Urinary bladder (tissue), 4 donors: Measurements from ENCODE around the gene DTNA. TPM values are rescaled to one million over a fixed set of nuclear protein-coding genes. Genes with fewer than 3 reads are reported as not detected.
"Not testable (repeated sequence)": the region's sequence is repeated elsewhere in the genome, so short reads cannot be mapped to it uniquely, and the experiment has no call there.

Source experiments
- DNase-seq: peaks from one replicate; pipeline ENCODE4 v3.0.0-alpha.2; 2015; ENCODE audit errors: extremely low spot score
- H3K27ac ChIP-seq: one replicate; pipeline ENCODE4 v1.5.1; 2013; ENCODE audit warnings: low read depth, mild to moderate bottlenecking, moderate library complexity
- H3K36me3 ChIP-seq: one replicate; pipeline ENCODE4 v1.6.1; 2013; ENCODE audit warnings: mild to moderate bottlenecking, moderate library complexity; ENCODE audit not compliant: insufficient read depth
- H3K4me1 ChIP-seq: one replicate; pipeline ENCODE4 v1.6.1; 2013; ENCODE audit warnings: mild to moderate bottlenecking, moderate library complexity; ENCODE audit not compliant: insufficient read depth
- H3K4me3 ChIP-seq: one replicate; pipeline ENCODE4 v1.5.1; 2013; ENCODE audit warnings: low read depth, low read length
- WGBS: extraction: QIAGEN DNeasy Blood & Tissue Kit; methylation state at CpG from one replicate; pipeline ENCODE4 v1.1.7; 2013; 5-methylcytosine and 5-hydroxymethylcytosine counted together
- polyA plus RNA-seq: library from polyadenylated mRNA; stranded (reverse); fragments of 200-250 nt; gene quantifications from one replicate; pipeline ENCODE4 v1.2.3, GENCODE V29; 2013
- total RNA-seq: library from RNA; depleted of rRNA; stranded (reverse); fragments of >200 nt; gene quantifications from one replicate; pipeline ENCODE4 v1.2.3, GENCODE V29; 2014
- donor health status: healthy with polysubstance abuse.
- donor health status: healthy.

The DTNA gene
- total and polyA plus RNA-seq, 2 donors = 31.7 to 119 TPM

DNA sequence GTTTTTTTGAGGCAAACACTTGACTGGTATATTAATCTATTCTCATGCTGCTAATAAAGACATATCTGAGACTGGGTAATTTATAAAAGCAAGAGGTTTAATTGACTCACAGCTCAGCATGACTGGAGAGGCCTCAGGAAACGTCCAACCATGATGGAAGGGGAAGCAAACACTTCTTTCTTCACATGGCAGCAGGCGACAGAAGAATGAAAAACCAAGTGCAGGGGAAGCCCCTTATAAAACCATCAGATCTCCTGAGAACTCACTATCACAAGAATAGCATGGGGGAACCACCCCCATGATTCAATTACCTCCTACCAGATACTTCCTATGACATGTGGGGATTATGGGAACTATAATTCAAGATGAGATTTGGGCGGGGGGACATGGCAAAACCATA lies 194.9 kb downstream of the DTNA start:
- H3K36me3 ChIP-seq = no peaks in the 10 kb centered on the region
- no peak overlapping the region for H3K27ac ChIP-seq
- H3K4me1 ChIP-seq = no peaks in the 10 kb centered on the region
- no peak for DNase-seq
- WGBS = 72% methylated on average over 3 of the region's 3 CpGs
- no peak overlapping the region for H3K4me3 ChIP-seq

- not testable (repeated sequence) for H3K27ac ChIP-seq, DNase-seq, H3K36me3 ChIP-seq, H3K4me3 ChIP-seq, H3K4me1 ChIP-seq
- WGBS = 61% methylated on average over 1 of the region's 1 CpG
Observed at GRCh38 chr18:34906985-34907384, 196.9 kb downstream of the DTNA start.

DNA sequence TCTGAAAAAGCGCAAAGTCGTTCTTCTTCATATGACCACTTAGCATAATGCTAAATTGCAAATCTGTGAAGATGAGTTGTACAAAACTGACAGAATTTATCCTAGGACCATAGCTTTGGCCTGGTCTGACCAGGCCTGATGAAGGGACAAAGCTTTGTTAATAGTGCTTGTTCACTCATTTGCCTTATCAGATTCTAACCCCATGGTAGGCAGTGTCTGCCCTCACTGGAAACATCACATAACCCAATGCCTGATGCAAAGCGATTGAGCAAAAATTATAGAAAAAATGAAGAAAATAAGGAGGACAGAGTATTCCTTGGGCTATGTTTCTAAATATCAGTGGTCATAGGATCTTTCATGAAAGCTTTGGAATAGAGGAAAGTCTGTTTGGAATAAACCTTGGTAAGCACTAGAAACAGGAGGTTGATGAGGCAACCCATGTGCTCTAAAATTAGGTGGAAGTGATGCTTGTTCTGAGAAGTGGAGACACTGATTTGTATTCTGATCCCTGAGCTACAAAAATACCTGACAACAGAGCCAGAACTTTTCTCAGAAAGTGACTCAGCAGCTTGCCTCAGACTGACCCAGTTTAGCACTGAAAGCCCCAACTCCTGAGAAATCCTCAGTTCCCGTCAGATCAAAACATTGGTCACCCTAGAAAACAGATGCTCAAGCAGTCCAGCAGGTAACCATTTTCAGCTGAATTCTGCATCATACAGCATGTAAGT lies 199.7 kb downstream of the DTNA start:
- DNase-seq = no peak
- 85% methylated on average over 4 of the region's 4 CpGs for WGBS
- no peaks in the 10 kb centered on the region for H3K36me3 ChIP-seq
- no peak overlapping the region for H3K27ac ChIP-seq
- H3K4me3 ChIP-seq = no peak overlapping the region
- H3K4me1 ChIP-seq = no peaks in the 10 kb centered on the region

DNA sequence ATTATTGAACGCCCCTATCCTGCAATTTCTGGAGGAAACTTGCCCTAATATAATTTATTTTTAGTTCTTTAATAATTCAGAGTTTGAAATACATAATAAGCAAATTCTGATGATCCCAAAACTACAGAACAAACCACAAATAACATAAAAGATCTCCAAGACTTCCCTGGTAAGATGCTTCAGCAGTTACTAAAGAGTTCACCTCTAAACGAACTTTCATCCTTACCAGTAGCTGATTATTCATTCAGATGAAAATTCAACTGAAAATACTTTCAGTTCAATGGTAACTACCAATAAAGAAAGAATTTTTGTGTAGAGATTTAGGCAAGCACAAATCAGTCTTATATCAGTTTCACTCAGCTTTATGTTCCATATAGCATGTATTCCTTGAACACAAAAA lies 201.0 kb downstream of the DTNA start:
- Histone ChIP-seq H3K4me1 (no peaks in the 10 kb centered on the region), H3K4me3 (no peak overlapping the region), H3K27ac (no peak overlapping the region), H3K36me3 (no peaks in the 10 kb centered on the region)
- DNase-seq = no peak
- 83% methylated on average over 2 of the region's 2 CpGs for WGBS

DNA sequence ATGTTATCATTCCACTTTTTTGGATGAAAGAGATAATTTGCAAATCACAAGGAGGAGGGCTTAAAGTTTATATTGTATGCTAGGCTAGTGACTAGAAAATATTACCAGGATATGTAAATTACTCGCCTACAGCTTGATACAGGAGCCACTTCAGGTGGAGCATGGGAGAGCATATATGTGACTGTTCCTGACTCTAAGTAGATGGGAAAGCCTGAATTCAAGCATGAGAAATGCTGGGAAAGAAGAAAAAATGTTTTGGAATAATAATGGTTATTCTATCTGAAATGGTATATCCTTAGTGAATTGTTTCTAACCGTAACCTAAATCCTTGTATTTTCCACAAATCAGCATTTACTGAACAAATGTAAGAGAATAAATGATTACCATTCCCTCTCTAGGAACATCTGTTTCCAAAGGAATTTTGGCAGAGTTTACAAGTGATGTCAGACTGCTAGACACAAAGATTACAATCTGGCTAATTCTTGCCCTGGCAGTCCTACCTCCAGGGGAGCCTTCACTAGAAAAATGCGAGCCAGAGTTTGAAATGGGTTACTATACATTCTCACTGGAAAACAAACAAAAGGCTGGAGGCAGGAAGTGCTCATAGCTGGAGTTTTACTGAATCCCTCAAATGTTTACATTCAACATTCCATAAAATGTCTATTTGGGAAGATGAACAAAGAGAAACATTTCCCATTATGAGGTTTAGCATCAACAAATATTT lies 201.7 kb downstream of the DTNA start:
- H3K4me3 ChIP-seq = no peak overlapping the region
- WGBS = 46% methylated on average over 3 of the region's 3 CpGs

DNA sequence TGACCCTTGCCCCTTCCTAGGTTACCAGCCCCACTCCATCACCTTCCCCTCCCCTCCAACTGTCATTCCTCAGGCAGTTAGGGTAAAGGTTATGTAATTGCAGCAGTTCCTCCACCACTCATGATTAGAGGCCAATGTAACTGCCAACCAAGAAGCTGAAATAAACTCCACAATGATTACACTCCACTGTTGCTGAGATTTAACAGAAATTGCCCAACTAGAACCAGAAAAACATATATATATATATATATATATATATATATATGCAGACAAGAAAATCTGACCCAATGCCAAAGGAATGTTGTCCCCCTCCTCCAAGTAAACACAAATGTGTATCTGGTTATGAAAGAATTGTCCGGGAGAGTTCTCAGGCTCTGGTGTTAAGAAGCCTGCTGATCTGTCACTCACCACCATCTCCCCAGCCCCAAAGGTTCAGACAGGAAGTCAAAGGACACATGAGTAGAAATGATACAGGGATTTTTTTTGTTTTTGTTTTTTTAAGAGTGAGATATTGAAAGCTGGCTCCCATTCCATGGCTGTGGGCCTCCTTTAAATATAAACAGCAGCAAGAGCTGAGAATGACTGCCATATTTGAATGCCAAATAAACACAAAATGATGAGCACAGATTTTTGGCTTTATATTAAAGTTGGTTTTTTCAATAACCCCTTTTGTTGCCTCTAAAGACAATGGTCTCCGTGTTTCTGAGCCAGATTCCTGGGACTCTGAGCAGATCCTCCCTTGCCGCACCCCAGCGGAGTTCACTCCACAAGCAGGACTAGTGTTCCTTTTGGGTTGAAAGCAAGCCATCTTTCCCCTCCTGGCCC lies 204.0 kb downstream of the DTNA start:
- 75% methylated on average over 4 of the region's 4 CpGs for WGBS
- Histone ChIP-seq H3K4me1 (no peaks in the 10 kb centered on the region), H3K36me3 (no peaks in the 10 kb centered on the region), H3K27ac (no peak overlapping the region), H3K4me3 (no peak overlapping the region)
- no peak for DNase-seq

More for the DNA sequence above, 201.7 kb downstream of the DTNA start:
- DNase-seq = no peak
- H3K4me1 ChIP-seq = no peaks in the 10 kb centered on the region
- H3K27ac ChIP-seq = no peak overlapping the region
- no peaks in the 10 kb centered on the region for H3K36me3 ChIP-seq

GRCh38 chr18:34915046-34915445 lies 204.9 kb downstream of the DTNA start:
- WGBS = 76% methylated on average over 3 of the region's 3 CpGs
- no peaks in the 10 kb centered on the region for H3K36me3 ChIP-seq
- H3K4me1 ChIP-seq = no peaks in the 10 kb centered on the region
- H3K27ac ChIP-seq = no peak overlapping the region
- no peak for DNase-seq
- H3K4me3 ChIP-seq = no peak overlapping the region

DNA sequence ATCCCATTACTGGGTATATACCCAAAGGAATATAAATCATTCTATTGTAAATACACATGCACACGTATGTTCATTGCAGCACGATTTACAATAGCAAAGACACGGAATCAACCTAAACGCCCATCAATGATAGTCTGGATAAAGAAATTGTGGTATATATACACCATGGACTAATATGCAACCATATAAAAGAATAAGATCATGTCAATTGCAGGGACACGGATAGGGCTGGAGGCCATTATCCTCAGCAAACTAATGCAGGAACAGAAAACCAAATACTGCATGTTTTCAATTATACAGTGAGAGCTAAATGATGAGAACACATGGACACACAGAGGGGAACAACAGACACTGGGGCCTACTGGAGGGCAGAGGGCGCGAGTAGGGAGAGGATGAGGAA lies 206.4 kb downstream of the DTNA start:
- H3K4me3 ChIP-seq, H3K4me1 ChIP-seq, H3K36me3 ChIP-seq, DNase-seq, H3K27ac ChIP-seq: not testable (repeated sequence)
- WGBS = 96% methylated on average over 7 of the region's 7 CpGs

- no peak for DNase-seq
- H3K36me3 ChIP-seq = no peaks in the 10 kb centered on the region
- no peak overlapping the region for H3K4me3 ChIP-seq
- 75% methylated on average over 5 of the region's 5 CpGs for WGBS
- no peak overlapping the region for H3K27ac ChIP-seq
- H3K4me1 ChIP-seq = no peaks in the 10 kb centered on the region
Observed at GRCh38 chr18:34918856-34919255, 208.8 kb downstream of the DTNA start.

DNA sequence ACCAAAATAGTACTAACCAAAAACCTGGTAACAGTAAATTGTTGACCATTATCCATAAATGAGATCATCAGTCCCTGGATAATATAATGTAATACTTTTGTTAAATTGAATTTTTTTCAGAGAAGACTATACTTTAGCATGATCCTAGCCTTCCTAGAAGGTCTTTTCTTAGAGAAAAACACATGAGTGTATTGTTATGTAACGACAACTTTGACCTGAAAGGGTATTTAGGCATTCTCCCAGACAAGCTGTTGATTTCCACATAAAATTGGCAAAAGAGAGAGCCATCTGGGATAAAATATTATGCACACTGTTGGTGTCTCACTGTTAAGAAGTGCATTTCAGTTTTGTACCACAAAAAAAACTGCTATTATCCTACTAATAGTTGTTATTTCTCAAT lies 211.1 kb downstream of the DTNA start:
- H3K27ac ChIP-seq = no peak overlapping the region
- H3K4me3 ChIP-seq = no peak overlapping the region
- WGBS = 65% methylated on average over 1 of the region's 1 CpG
- no peak for DNase-seq
- no peaks in the 10 kb centered on the region for H3K4me1 ChIP-seq
- no peaks in the 10 kb centered on the region for H3K36me3 ChIP-seq

DNA sequence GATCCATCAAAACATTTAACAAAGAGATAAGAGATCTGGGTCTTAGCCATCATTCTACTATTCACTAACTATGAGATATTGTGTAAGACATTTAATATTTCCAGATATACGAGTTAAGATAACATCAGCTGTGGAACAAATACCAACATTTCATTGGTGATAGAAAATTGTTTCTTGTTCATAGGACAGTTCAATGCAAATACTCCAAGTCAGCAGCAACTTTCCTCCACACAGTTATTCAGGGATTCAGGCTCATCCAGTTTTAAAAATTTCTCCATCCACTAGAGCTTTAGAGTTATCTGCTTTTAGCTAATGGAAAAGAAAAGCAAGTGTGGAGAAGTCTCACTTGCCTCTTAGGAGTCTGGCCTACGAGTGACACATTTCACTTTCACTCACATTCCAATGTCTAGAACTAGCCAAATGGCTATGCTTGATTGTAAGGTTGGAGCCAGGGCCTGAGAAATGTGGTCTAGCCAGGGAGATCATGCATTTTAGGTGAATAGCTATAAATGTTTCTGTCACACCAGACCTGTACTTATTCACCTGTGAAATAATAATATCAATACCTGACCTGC lies 211.8 kb downstream of the DTNA start:
- H3K4me3 ChIP-seq = no peak overlapping the region
- H3K27ac ChIP-seq = no peak overlapping the region
- WGBS = 65% methylated on average over 2 of the region's 2 CpGs
- H3K4me1 ChIP-seq = no peaks in the 10 kb centered on the region
- no peak for DNase-seq
- H3K36me3 ChIP-seq = no peaks in the 10 kb centered on the region

- not testable (repeated sequence) for H3K4me3 ChIP-seq, H3K36me3 ChIP-seq, H3K27ac ChIP-seq, DNase-seq, H3K4me1 ChIP-seq
- WGBS = 84% methylated on average over 4 of the region's 4 CpGs
Observed at GRCh38 chr18:34922594-34922993, 212.5 kb downstream of the DTNA start.

- no peaks in the 10 kb centered on the region for H3K4me1 ChIP-seq
- DNase-seq = no peak
- H3K4me3 ChIP-seq = no peak overlapping the region
- H3K36me3 ChIP-seq = no peaks in the 10 kb centered on the region
- H3K27ac ChIP-seq = no peak overlapping the region
Observed at GRCh38 chr18:34923911-34924310, 213.8 kb downstream of the DTNA start.
